NCI-H2171 (cell line): ENCODE data around the gene IQSEC1.

Experiments used
- DNase-seq: peaks from one replicate; lab custom pipeline; 2025; lab: John Stamatoyannopoulos, UW

IQSEC1 gene

DNA sequence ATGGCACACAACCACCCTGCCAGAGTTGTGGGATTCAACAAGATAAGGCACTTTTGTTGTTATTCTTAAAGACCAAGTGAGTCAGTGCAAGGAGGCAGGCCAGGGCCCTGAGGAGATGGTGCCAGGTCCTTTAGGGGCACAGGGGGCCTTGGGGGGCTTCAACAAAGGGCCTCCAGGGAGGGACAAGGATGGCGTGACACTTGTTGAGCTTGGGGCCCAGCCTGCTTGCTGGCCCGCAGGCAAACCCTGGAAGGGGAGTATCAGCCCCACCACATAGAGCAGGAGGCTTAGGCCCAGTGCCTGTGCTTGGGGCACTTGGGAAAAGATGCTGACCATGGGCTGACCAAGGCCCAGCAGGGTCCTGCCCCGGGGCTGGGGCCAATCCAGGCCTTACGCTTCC is 5.5 kb downstream of the IQSEC1 start:
- DNase-seq: no peak

GRCh38 chr3:13066834-13067233 is 6.4 kb downstream of the IQSEC1 start:
- no peak for DNase-seq

DNA sequence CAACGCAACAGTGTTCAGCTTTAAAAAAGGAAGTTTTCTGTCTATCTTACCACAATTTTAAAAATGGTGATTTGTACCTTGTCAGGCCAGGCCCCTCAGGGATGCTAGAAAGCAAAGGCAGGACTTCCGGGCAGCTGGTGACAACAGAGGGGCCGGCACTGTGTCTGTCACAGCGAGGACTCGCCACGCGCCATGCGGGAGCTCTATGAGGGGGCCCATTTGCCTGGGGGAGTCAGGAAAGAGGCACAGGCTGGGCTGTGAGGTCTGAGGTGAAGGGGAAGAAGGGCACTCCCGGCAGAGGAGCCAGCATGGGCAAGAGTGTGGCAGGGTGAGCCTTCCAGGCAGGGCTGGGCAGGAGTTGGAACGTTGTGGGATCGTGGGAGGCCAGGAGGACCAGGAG is 7.0 kb downstream of the IQSEC1 start:
- DNase-seq: no peak

DNA sequence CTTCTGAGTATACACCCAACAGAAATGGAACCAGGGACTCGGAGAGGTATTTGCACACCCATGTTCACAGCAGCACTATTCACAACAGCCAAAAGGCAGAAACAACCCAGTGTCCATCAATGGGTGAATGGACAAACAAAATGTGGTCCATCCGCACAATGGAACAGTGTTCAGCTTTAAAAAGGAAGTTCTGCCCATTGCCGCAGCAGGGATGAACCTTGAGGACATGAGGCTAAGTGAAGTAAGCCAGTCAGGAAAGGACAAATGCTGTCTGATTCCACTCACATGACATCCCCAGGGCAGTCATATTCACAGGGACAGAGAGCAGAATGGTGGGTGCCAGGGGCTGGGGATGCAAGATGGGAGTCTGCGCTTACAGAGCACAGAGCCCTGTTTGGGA is 7.5 kb downstream of the IQSEC1 start:
- DNase-seq: no peak

GRCh38 chr3:13064964-13065363 is 8.3 kb downstream of the IQSEC1 start:
- DNase-seq: no peak

DNA sequence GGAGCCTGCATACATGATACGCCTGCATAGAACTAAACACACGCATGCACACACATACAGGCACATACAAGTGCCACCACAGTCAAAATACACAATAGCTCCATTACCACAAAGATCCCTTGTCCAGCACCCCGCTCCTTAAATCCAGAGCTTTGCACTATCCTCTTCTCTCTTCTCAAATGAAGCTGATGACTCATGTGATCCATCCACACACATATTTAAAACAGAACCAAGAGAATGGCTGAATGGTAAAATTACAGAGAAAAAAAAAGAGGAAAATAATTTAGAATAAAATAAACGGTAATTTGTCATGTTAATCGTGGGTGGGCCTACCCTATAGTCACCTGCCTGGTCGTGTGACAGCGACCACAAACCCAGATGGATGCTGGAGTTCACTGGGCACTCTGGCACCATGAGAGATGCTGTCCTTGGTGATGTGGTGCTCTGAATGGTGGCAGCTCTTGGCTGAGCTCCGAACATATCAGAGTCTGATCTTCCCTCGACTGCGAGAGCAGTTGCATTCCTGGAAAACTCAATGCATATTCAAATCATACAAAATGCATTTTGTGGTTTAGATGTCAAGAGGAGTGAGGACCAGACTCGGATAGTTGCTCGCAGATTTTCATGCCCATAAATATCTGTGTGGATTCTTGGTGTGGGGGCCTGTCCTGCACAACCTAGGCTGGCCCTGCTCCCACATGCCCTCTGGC is 8.9 kb downstream of the IQSEC1 start:
- DNase-seq: no peak

DNA sequence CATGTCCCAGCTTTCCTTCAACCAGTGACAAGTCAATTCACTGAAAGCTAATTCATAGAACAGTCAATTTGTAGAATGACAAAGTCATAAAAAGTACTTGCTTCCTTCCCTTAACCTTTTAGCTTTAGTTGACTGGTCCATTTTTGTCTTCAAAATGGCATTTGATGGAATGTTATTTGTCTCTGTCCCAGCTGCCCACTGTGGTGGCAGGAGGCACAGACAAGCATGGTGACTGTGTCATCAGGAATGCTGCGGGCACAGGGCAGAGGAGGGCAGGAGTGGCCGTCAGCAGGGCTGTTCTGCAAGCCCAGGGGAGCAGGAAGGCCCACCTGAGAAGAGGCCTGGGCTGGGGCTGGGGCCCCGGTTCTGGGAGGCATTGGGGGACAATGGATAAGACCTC is 10.0 kb downstream of the IQSEC1 start:
- no peak for DNase-seq

GRCh38 chr3:13062647-13063046 is 10.6 kb downstream of the IQSEC1 start:
- no peak for DNase-seq

DNA sequence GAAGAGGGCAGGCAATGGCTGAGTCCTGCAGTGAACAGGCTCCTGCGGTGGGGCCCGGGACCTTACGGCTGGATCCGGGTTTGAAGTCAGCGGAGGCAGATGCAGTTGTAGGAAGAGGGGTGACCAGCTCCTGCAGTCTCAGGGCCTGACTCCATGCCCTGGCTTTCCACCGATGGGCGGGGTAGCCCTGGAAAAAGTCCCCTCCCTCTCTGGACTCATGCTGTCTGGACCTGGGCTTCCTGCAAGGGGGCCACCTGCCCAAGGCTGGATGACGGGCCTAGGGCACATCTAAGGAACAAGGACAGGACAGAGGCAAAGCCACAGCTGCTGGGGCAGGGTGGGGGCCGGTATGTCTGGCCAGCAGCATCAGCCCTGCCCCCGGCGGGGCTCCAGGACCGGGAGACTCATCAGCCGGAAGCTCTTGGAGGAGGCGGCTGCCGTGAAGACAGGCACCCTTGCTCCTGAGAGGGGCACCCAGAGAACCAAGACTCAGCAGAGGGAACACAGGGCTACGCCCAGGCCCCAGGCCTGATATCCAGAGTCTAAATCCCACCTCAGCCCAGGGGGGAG is 12.8 kb downstream of the IQSEC1 start:
- no peak for DNase-seq

DNA sequence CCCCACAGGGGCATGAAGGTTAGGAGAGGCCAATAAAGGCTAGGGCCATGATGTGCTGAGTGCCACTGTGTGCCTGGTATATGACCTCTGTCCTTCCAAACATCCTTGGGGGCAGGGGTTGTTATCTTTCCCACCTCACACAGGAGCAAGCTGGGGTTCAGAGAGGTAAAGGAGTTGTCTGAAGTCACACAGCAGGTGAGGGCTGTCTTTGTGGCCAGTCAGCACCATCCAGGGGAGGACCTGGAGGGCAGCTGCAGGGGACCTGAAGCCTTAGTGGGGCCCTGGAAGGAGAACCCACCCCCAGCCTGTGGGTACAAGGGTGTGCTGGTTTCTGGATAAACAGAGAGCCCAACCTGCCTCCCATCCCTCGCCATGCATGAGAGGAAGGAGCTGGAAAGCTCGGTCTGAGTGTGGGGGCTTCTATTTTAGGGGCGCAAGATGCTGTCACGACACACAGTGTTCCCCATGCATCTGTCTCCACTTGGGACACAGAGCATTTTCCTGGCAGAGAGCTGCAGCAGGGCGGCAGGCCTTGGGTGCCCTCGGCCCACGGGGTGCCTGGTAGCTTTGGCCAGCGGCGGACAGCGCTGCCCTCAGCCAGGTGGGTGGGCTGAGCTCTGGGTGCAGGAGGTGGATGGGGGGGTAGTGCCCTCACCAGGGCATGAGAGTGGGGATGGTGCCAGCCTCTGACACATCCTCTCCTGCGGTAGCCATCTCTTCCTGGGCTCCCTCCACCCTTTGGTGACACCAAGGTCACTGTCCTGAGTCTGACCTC is 14.7 kb downstream of the IQSEC1 start:
- no peak for DNase-seq

DNA sequence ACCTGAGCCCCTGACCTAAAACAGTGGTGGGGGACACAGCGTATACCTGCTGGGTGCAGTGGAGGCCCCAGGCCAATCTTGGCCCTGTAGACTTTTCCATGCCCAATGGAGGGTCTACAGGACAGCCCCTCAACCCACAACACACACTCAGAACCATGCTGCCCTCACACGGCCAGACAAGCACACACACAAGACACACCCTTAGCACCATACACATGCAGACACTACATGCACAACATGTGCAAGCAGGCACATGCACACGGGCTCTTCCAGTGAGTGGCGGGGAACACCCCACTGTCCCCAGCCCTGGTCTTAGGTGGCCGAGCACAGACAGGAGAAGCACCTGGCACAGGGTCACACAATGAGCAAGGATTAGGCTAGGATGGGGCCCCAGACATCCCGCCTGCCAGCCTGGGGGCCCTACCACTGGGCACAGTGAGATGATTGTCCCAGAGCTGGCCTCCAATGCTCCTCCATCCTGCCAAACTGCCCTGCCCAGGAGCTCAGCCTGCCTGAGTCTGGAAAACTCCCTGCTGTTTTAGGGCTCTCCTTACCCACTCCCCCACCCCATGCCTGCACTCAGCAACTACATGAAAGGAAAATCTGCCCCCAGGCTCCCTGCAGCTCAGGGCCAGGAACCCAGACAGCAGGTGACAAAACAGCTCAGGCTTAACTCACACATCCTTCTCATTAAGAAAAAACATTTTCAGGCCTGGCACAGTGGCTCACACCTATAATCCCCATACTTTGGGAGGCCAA is 15.8 kb downstream of the IQSEC1 start:
- no peak for DNase-seq

GRCh38 chr3:13055634-13056033 is 17.6 kb downstream of the IQSEC1 start:
- no peak for DNase-seq

DNA sequence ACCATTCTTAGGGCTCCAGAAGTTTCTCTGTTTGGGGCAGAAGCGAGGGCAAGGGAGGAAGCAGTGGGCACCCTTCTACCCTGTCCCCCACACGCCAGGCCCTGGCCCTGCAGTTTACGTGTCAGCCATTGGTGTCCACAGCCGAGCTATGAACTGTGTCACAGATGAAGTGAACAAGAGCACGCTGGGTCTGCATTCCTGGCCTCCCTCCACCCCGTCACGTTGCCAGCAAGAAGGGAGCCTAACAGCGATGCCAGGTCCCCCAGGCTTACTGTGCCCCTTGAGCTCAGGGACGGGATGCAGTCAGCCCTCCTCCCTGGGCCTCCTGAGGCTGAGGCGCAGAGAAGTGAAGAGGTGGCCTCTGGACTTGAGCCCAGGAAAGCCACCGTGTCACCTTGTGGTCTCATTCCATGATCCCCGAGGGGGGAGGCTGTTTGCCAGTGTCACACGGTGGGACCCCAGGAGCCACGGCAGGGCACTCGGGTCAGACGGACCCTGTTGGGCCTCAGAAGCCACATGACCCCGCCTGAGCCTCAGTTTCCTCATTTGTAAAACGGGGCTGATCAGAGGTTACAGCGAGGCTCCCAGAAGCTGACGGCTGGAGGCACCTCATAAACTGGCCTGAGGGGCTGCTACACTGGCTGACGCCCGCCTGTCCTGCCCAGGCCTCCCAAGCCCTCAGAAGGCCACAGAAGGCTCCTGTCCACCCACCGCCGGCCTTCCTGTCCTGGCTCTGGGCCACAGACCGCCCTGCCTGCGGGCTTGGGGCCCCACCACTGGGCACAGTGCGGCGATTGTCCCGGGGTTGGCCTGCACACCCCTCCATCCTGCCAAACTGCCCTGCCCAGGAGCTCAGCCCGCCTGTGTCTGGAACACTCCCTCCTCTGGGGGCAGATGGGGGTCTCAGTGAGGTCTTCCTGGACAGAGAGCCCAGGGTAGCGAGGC is 18.6 kb downstream of the IQSEC1 start:
- no peak for DNase-seq

GRCh38 chr3:13053893-13054292 is 19.3 kb downstream of the IQSEC1 start:
- no peak for DNase-seq

DNA sequence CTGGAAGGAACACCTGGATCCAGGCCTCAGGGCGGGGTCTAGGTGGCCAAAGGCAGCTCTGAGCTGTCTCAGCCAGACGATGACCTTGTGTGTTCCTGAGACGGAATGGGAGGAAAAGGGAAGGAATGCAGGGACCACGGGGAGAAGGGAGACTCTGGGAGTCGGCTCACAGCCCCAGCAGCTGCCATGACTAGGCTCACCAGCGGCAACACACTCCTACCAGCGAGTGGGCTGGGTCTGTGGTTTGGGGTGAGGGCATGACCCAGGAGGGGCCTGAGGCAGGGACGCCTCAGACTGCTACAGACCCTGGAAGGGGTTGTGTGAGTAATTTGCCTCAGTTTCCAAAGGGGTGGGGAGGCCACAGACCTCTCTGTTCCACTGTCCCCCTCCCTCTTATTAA is 19.8 kb downstream of the IQSEC1 start:
- DNase-seq: no peak

DNA sequence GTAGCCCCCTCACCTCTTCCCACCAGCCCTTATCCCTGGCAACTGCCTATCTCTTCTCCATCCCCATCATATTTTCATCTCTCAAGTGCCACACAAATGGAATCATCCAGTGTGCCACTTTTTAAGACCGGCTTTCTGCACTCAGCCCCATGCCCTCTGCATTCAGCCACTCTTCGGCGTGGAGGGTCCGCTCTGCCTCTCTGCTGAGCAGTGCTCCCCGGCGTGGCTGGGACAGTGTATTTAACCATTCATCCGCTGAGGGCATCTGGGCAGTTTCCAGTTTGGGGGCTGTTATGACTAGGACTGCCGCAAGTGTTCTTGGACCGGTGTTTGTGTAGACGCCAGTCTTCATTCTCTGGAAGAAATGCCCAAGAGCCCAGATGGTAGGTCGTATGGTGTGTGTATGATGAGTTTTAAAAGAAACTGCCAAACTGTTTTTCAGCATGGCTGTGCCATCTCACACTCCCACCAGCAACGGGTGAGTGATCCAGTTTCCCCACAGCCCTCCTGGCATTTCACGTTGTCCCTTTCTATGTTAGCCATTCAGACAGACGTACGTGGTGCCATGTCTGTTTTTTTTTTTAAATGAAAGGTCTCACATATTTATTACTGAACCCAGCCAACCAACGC is 20.9 kb downstream of the IQSEC1 start:
- no peak for DNase-seq

DNA sequence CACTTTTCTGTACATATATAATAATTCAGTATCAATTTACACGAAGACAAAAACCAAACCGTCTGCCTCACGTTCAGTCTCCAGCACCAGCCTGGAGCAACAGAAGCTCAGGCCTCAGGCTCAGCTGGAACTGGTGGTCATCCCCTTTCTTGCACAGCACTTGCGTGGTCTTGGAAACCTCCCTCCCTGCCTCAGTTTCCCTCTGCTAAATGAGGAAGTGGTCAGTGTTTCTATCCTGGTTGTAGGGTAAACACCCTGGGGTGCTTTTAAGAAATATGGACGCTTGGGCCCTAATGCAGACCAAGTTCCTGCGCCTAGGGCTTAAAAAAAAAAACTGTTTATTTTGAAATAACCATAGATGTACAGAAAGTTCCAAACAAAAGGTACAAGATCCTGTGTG is 21.6 kb downstream of the IQSEC1 start:
- no peak for DNase-seq

- DNase-seq: no peak
Observed at GRCh38 chr3:13051066-13051465, 22.2 kb downstream of the IQSEC1 start.

GRCh38 chr3:13050446-13050845 is 22.8 kb downstream of the IQSEC1 start:
- DNase-seq: no peak

DNA sequence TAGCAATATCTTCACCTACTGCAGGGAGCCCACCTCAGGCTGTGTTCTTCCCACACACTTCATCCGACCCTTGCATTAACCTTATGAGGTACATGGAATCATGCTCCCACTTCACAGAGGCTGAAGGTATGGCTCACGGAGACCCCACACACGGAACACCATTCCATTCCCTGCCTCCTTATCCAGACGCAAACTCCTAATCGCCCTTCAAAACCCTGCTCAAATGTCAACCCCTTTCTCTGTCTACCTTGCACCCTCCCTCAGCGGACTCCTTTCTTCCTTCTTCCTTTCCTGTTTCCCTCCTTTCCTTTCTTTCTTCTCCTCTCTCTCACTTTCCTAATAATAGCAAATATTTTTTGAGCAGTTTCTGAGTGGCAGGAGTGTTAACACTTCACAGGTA is 23.8 kb downstream of the IQSEC1 start:
- no peak for DNase-seq
